K562 (cell line): ENCODE measurements around the gene SMARCC1. TPM values are rescaled to one million over a fixed set of nuclear protein-coding genes. Genes with fewer than 3 reads are reported as not detected.
A peak's percentile ranks its signal among the peaks of the same experiment; 100 is the strongest.

ENCODE experiments used
- CCAR2 ChIP-seq: fragments of 200-400 bp; formaldehyde crosslinking; IDR thresholded peaks from 2 replicates; pipeline ENCODE4 v1.6.1; 2017; ENCODE audit warnings: mild to moderate bottlenecking, low read depth, low read length
- ELF4 ChIP-seq: fragments of 450-650 bp; formaldehyde crosslinking; IDR thresholded peaks from 2 replicates; pipeline ENCODE4 v1.4.0; 2022; ENCODE audit warnings: missing genetic modification characterization
- EP300 ChIP-seq: IDR thresholded peaks from 2 replicates; pipeline ENCODE4 v1.6.1; 2012; ENCODE audit warnings: low read length, improper control_type of control experiment
- FIP1L1 ChIP-seq: fragments of 200-400 bp; formaldehyde crosslinking; IDR thresholded peaks from 2 replicates; pipeline ENCODE4 v1.6.1; 2018; ENCODE audit warnings: mild to moderate bottlenecking, low read depth, low read length; ENCODE audit not compliant: poor library complexity, severe bottlenecking
- KHSRP ChIP-seq: fragments of 450-650 bp; IDR thresholded peaks from 2 replicates; pipeline ENCODE4 v1.6.1; 2017
- NR2C1 ChIP-seq, 2 experiments: fragments of 450-650 bp; IDR thresholded peaks; 2 replicates each; pipeline ENCODE4 v1.6.1; 2017; ENCODE audit warnings: mild to moderate bottlenecking in 2 of 2, antibody characterized with exemption in 1 of 2, inconsistent platforms in 1 of 2, missing compliant biosample characterization in 1 of 2, missing genetic modification characterization in 1 of 2
- POLR2AphosphoS2 ChIP-seq: IDR thresholded peaks from 2 replicates; pipeline ENCODE4 v1.6.1; 2012; ENCODE audit warnings: low read length, improper control_type of control experiment
- PPARD ChIP-seq: fragments of 250-450 bp; sonication (Bioruptor Pico); IDR thresholded peaks from 2 replicates; pipeline ENCODE4 v1.8.0; 2022; ENCODE audit warnings: inconsistent platforms, mild to moderate bottlenecking, moderate library complexity
- RBM25 ChIP-seq: fragments of 200-400 bp; formaldehyde crosslinking; IDR thresholded peaks from 2 replicates; pipeline ENCODE4 v1.6.1; 2018; ENCODE audit warnings: low read length, low read depth, moderate library complexity; ENCODE audit not compliant: severe bottlenecking
- SMARCB1 ChIP-seq: IDR thresholded peaks from 2 replicates; pipeline ENCODE4 v1.6.1; 2011; ENCODE audit warnings: improper control_type of control experiment, low read depth; ENCODE audit not compliant: insufficient read length
- SRSF3 ChIP-seq: fragments of 200-400 bp; formaldehyde crosslinking; IDR thresholded peaks from 2 replicates; pipeline ENCODE4 v1.6.1; 2016; ENCODE audit warnings: mild to moderate bottlenecking, low read length, moderate library complexity; ENCODE audit not compliant: insufficient read depth
- TRIM24 ChIP-seq, 2 experiments: fragments of 450-650 bp; IDR thresholded peaks; 2 replicates each; pipeline ENCODE4 v1.6.1; 2016
- ZNF41 ChIP-seq: fragments of 250-450 bp; sonication (Bioruptor Pico); conservative IDR thresholded peaks from 2 replicates; pipeline ENCODE4 v1.4.0; 2020; ENCODE audit warnings: mild to moderate bottlenecking
- ZNF444 ChIP-seq: fragments of 250-450 bp; sonication (Bioruptor Pico); IDR thresholded peaks from 2 replicates; pipeline ENCODE4 v1.4.0; 2020; ENCODE audit warnings: mild to moderate bottlenecking, moderate library complexity
- ZNF583 ChIP-seq: fragments of 250-450 bp; sonication (Bioruptor Pico); IDR thresholded peaks from 2 replicates; pipeline ENCODE4 v1.4.0; 2020
- ZNF586 ChIP-seq: fragments of 450-650 bp; formaldehyde crosslinking; conservative IDR thresholded peaks from 2 replicates; pipeline ENCODE4 v1.4.0; 2020; ENCODE audit warnings: mild to moderate bottlenecking, moderate library complexity
- polyA plus RNA-seq, 8 experiments: library from polyadenylated mRNA; depleted of rRNA in 4 of 8; stranded (reverse) in 5 of 8; unstranded in 3 of 8; fragments of >200 nt; fragmentation: Nextera tagmentation in 2 of 8; fragmentation: Illumina TruSeq in 1 of 8; extraction: Ambion mirVana in 2 of 8; extraction: Trizol in 1 of 8; gene quantifications; 2 replicates each; pipeline versions ENCODE4 v1.2.1 to v1.2.3, GENCODE V29; 2011 to 2014; ENCODE audit warnings: inconsistent platforms in 1 of 8, missing spikeins in 1 of 8
- total RNA-seq, 7 experiments: library from RNA; depleted of rRNA in 6 of 7; stranded (reverse); fragments of >200 nt in 6 of 7; fragmentation: Illumina TruSeq in 2 of 7; extraction: Trizol in 2 of 7; gene quantifications; 2 replicates each; pipeline versions ENCODE4 v1.2.1 to v1.2.3, GENCODE V29; 2011 to 2021; ENCODE audit warnings: low replicate concordance in 1 of 7
- TF ChIP-seq, protein P1 (sequence below): sonication (generic); formaldehyde crosslinking; IDR thresholded peaks from 2 replicates; pipeline ENCODE4 v1.8.0; 2022; ENCODE audit warnings: mild to moderate bottlenecking, missing genetic modification reagents
- TF ChIP-seq, protein P2 (sequence below), 2 experiments: fragments of 450-650 bp in 1 of 2; IDR thresholded peaks; 2 replicates each; pipeline ENCODE4 v1.6.1; 2011 to 2017; ENCODE audit warnings: low read depth in 2 of 2, antibody characterized with exemption in 1 of 2, borderline replicate concordance in 1 of 2, low read length in 1 of 2, mild to moderate bottlenecking in 1 of 2, mixed read lengths in 1 of 2; ENCODE audit not compliant: control insufficient read depth in 1 of 2
- TF ChIP-seq, protein P3 (sequence below): IDR thresholded peaks from 2 replicates; pipeline ENCODE4 v1.6.1; 2014; ENCODE audit warnings: antibody characterized with exemption
- TF ChIP-seq, protein P4 (sequence below): sonication (generic); formaldehyde crosslinking; IDR thresholded peaks from 2 replicates; pipeline ENCODE4 v1.8.1; 2023; ENCODE audit warnings: mild to moderate bottlenecking, missing genetic modification reagents, moderate library complexity

Gene SMARCC1
- total and polyA plus RNA-seq, 9 of the 15 experiments (the other 6 are each of a cell fraction or from before 2014, with no cell fraction given): 20.7 to 199 (median 66.0) TPM

DNA sequence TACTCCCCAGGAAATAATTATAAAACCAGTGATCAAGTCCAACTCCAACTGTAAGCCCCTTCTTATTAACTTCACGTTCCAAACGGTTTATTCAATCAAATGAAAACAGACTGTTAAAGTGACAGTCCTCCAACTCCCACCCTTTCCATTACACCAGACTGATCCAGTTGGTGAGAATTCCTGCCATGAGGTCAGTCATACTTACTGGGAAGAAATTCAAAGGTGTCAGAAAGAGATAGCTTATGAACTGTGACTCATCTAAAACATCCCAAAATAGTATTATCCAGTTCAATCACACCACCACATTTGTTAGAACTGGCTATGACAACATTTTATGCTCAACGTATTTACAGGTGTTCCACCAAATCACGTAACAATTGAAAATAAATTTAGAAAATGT is 19.5 kb downstream of the SMARCC1 start (continued):
- TF ChIP-seq, protein P1, sequence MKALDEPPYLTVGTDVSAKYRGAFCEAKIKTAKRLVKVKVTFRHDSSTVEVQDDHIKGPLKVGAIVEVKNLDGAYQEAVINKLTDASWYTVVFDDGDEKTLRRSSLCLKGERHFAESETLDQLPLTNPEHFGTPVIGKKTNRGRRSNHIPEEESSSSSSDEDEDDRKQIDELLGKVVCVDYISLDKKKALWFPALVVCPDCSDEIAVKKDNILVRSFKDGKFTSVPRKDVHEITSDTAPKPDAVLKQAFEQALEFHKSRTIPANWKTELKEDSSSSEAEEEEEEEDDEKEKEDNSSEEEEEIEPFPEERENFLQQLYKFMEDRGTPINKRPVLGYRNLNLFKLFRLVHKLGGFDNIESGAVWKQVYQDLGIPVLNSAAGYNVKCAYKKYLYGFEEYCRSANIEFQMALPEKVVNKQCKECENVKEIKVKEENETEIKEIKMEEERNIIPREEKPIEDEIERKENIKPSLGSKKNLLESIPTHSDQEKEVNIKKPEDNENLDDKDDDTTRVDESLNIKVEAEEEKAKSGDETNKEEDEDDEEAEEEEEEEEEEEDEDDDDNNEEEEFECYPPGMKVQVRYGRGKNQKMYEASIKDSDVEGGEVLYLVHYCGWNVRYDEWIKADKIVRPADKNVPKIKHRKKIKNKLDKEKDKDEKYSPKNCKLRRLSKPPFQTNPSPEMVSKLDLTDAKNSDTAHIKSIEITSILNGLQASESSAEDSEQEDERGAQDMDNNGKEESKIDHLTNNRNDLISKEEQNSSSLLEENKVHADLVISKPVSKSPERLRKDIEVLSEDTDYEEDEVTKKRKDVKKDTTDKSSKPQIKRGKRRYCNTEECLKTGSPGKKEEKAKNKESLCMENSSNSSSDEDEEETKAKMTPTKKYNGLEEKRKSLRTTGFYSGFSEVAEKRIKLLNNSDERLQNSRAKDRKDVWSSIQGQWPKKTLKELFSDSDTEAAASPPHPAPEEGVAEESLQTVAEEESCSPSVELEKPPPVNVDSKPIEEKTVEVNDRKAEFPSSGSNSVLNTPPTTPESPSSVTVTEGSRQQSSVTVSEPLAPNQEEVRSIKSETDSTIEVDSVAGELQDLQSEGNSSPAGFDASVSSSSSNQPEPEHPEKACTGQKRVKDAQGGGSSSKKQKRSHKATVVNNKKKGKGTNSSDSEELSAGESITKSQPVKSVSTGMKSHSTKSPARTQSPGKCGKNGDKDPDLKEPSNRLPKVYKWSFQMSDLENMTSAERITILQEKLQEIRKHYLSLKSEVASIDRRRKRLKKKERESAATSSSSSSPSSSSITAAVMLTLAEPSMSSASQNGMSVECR (CRISPR knock-in tag): no peak
- TF ChIP-seq RBM25 (no peak), ZNF41 (no peak), POLR2AphosphoS2 (no peak), TRIM24 (IDR thresholded peaks at IDR 0.05) (peak; percentile 67 to 86), FIP1L1 (no peak), NR2C1 (IDR thresholded peaks at IDR 0.05) (peak; percentile 64; the same call in 1 of the 2 replicates), NR2C1 (tag; IDR thresholded peaks at IDR 0.05) (peak; percentile 71), KHSRP (0 out of 2 replicates have a peak, but pooled peaks have one; percentile 15), SRSF3 (no peak), SMARCB1 (no peak), ZNF583 (CRISPR knock-in tag) (no peak), EP300 (peak; percentile 92), CCAR2 (no peak), PPARD (CRISPR knock-in tag) (no peak), ZNF444 (CRISPR knock-in tag) (no peak), ZNF586 (CRISPR knock-in tag) (no peak), ELF4 (CRISPR knock-in tag) (no peak)
- TF ChIP-seq, protein P2, sequence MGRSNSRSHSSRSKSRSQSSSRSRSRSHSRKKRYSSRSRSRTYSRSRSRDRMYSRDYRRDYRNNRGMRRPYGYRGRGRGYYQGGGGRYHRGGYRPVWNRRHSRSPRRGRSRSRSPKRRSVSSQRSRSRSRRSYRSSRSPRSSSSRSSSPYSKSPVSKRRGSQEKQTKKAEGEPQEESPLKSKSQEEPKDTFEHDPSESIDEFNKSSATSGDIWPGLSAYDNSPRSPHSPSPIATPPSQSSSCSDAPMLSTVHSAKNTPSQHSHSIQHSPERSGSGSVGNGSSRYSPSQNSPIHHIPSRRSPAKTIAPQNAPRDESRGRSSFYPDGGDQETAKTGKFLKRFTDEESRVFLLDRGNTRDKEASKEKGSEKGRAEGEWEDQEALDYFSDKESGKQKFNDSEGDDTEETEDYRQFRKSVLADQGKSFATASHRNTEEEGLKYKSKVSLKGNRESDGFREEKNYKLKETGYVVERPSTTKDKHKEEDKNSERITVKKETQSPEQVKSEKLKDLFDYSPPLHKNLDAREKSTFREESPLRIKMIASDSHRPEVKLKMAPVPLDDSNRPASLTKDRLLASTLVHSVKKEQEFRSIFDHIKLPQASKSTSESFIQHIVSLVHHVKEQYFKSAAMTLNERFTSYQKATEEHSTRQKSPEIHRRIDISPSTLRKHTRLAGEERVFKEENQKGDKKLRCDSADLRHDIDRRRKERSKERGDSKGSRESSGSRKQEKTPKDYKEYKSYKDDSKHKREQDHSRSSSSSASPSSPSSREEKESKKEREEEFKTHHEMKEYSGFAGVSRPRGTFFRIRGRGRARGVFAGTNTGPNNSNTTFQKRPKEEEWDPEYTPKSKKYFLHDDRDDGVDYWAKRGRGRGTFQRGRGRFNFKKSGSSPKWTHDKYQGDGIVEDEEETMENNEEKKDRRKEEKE (IDR thresholded peaks at IDR 0.05; ENCODE audit: borderline replicate concordance in 1 of 2, control insufficient read depth in 1 of 2, low read depth in 2 of 2, low read length in 1 of 2): no peak
- TF ChIP-seq, protein P3, sequence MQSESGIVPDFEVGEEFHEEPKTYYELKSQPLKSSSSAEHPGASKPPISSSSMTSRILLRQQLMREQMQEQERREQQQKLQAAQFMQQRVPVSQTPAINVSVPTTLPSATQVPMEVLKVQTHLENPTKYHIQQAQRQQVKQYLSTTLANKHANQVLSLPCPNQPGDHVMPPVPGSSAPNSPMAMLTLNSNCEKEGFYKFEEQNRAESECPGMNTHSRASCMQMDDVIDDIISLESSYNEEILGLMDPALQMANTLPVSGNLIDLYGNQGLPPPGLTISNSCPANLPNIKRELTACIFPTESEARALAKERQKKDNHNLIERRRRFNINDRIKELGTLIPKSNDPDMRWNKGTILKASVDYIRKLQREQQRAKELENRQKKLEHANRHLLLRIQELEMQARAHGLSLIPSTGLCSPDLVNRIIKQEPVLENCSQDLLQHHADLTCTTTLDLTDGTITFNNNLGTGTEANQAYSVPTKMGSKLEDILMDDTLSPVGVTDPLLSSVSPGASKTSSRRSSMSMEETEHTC: no peak
- TF ChIP-seq, protein P4, sequence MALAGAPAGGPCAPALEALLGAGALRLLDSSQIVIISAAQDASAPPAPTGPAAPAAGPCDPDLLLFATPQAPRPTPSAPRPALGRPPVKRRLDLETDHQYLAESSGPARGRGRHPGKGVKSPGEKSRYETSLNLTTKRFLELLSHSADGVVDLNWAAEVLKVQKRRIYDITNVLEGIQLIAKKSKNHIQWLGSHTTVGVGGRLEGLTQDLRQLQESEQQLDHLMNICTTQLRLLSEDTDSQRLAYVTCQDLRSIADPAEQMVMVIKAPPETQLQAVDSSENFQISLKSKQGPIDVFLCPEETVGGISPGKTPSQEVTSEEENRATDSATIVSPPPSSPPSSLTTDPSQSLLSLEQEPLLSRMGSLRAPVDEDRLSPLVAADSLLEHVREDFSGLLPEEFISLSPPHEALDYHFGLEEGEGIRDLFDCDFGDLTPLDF (CRISPR knock-in tag): no peak
